T47D (cell line): ENCODE results near the gene MYL7.

Source experiments
- DNase-seq, 2 experiments: peaks; one replicate each; pipeline versions ENCODE4 v3.0.0 to v3.0.0-alpha.2; 2011 to 2012; ENCODE audit warnings: low read depth in 1 of 2, low spot score in 1 of 2
- JUND ChIP-seq: IDR thresholded peaks from 2 replicates; pipeline ENCODE4 v1.6.1; 2012; ENCODE audit warnings: low read depth
- in situ Hi-C: cut with HindIII; loops from 2 replicates; pipeline ENCODE4 v1.10.0; 2016; ENCODE audit warnings: low sequenced_read_pairs, low pct_unique_long_range_greater_than_20kb

The MYL7 gene

GRCh38 chr7:44144968-44145478 lies 3.9 kb upstream of the MYL7 start:
- TF ChIP-seq JUND = no peak
- no peak for DNase-seq
- in situ Hi-C loops = no loop called here

- DNase-seq = no peak
- in situ Hi-C loops = no loop called here
- no peak for TF ChIP-seq JUND
Observed at GRCh38 chr7:44144426-44144967, 3.4 kb upstream of the MYL7 start.

GRCh38 chr7:44143646-44144250 lies 2.6 kb upstream of the MYL7 start:
- TF ChIP-seq JUND = no peak
- in situ Hi-C loops = no loop called here

GRCh38 chr7:44142028-44142427 lies 896 bp upstream of the MYL7 start:
- DNase-seq = no peak

More at GRCh38 chr7:44143646-44144250, 2.6 kb upstream of the MYL7 start:
- DNase-seq = no peak

GRCh38 chr7:44140341-44140740 lies 791 bp downstream of the MYL7 start:
- no peak for TF ChIP-seq JUND
- DNase-seq = no peak
- in situ Hi-C loops = no loop called here

More at GRCh38 chr7:44142028-44142427, 896 bp upstream of the MYL7 start:
- in situ Hi-C loops = no loop called here
- no peak for TF ChIP-seq JUND

GRCh38 chr7:44139311-44140010 lies 1.7 kb downstream of the MYL7 start:
- in situ Hi-C loops = no loop called here
- no peak for TF ChIP-seq JUND
- DNase-seq = no peak

GRCh38 chr7:44138698-44139097 lies 2.4 kb downstream of the MYL7 start:
- TF ChIP-seq JUND = no peak
- in situ Hi-C loops = no loop called here
- DNase-seq = no peak

- DNase-seq = no peak
- in situ Hi-C loops = no loop called here
- no peak for TF ChIP-seq JUND
Observed at GRCh38 chr7:44136731-44137130, 4.4 kb downstream of the MYL7 start.

GRCh38 chr7:44134943-44135628 lies 6.0 kb downstream of the MYL7 start:
- DNase-seq = no peak
- TF ChIP-seq JUND = no peak
- in situ Hi-C loops = no loop called here

GRCh38 chr7:44133295-44133694 lies 7.8 kb downstream of the MYL7 start:
- no peak for DNase-seq
- TF ChIP-seq JUND = no peak
- in situ Hi-C loops = no loop called here

- no peak for TF ChIP-seq JUND
Observed at GRCh38 chr7:44132039-44132438, 9.1 kb downstream of the MYL7 start.

GRCh38 chr7:44131173-44132029 lies 9.7 kb downstream of the MYL7 start:
- no peak for TF ChIP-seq JUND
- in situ Hi-C loops = no loop called here
- DNase-seq = peak in 1 of 2 experiments; percentile 69

More at GRCh38 chr7:44132039-44132438, 9.1 kb downstream of the MYL7 start:
- in situ Hi-C loops = no loop called here
- no peak for DNase-seq
